ENCODE data around the gene WNT6.

DNA sequence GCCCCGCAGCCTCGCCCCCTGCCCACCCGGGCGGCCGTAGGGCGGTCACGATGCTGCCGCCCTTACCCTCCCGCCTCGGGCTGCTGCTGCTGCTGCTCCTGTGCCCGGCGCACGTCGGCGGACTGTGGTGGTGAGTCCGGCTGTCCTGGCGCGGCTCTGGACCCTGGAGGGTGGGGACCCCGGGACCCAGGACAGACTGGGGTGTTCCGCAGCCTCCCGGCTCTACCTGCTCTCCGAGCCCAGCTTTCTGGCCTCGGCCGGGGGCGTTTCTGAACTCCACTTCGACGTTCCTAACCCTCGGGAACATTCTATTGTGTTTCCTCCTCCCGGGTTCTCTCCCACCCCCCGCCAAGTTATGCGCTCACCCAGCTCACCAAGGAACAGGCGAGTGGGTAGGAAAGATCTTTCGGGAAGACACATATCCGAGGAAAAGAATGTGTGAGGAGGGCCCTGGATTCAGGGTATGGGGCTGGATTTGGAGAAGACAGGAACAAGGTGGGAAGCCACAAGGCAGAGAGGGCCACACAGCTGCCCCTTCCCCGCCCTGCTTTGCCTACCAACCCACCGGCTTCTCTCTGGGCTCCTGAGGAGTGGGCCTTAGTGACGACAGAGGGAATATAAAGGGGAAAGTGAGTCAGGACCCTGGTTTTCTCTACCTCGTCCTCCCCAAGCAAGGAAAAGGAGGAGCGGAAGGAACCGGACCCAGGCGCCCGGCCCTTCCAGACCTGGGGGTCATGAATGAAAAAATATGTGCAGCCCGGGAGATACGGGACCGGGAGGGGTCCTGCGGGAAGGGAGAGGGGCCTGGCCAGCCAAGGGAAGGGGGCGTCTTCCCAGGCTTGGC lies 605 bp downstream of the WNT6 start:
- TF ChIP-seq, protein P1, sequence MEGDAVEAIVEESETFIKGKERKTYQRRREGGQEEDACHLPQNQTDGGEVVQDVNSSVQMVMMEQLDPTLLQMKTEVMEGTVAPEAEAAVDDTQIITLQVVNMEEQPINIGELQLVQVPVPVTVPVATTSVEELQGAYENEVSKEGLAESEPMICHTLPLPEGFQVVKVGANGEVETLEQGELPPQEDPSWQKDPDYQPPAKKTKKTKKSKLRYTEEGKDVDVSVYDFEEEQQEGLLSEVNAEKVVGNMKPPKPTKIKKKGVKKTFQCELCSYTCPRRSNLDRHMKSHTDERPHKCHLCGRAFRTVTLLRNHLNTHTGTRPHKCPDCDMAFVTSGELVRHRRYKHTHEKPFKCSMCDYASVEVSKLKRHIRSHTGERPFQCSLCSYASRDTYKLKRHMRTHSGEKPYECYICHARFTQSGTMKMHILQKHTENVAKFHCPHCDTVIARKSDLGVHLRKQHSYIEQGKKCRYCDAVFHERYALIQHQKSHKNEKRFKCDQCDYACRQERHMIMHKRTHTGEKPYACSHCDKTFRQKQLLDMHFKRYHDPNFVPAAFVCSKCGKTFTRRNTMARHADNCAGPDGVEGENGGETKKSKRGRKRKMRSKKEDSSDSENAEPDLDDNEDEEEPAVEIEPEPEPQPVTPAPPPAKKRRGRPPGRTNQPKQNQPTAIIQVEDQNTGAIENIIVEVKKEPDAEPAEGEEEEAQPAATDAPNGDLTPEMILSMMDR (IDR thresholded peaks at IDR 0.05) = no peak
- TF ChIP-seq, protein P2, sequence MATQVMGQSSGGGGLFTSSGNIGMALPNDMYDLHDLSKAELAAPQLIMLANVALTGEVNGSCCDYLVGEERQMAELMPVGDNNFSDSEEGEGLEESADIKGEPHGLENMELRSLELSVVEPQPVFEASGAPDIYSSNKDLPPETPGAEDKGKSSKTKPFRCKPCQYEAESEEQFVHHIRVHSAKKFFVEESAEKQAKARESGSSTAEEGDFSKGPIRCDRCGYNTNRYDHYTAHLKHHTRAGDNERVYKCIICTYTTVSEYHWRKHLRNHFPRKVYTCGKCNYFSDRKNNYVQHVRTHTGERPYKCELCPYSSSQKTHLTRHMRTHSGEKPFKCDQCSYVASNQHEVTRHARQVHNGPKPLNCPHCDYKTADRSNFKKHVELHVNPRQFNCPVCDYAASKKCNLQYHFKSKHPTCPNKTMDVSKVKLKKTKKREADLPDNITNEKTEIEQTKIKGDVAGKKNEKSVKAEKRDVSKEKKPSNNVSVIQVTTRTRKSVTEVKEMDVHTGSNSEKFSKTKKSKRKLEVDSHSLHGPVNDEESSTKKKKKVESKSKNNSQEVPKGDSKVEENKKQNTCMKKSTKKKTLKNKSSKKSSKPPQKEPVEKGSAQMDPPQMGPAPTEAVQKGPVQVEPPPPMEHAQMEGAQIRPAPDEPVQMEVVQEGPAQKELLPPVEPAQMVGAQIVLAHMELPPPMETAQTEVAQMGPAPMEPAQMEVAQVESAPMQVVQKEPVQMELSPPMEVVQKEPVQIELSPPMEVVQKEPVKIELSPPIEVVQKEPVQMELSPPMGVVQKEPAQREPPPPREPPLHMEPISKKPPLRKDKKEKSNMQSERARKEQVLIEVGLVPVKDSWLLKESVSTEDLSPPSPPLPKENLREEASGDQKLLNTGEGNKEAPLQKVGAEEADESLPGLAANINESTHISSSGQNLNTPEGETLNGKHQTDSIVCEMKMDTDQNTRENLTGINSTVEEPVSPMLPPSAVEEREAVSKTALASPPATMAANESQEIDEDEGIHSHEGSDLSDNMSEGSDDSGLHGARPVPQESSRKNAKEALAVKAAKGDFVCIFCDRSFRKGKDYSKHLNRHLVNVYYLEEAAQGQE (IDR thresholded peaks at IDR 0.05; ENCODE audit: insufficient read depth in 1 of 2, low read depth in 2 of 2, low read length in 1 of 2) = no peak
